PFSK-1 (cell line): ENCODE data around the gene TTC27.

Experiments
- POLR2AphosphoS5 ChIP-seq: IDR thresholded peaks from 2 replicates; pipeline ENCODE4 v1.6.1; 2012; ENCODE audit warnings: low read depth, mild to moderate bottlenecking, control low read depth, low read length, moderate library complexity
- SIN3A ChIP-seq: IDR thresholded peaks from 2 replicates; pipeline ENCODE4 v1.6.1; 2012; ENCODE audit warnings: mild to moderate bottlenecking, low read length, moderate library complexity, borderline replicate concordance; ENCODE audit not compliant: insufficient read depth
- TAF1 ChIP-seq: IDR thresholded peaks from 2 replicates; pipeline ENCODE4 v1.6.1; 2012; ENCODE audit warnings: low read length, control low read depth, borderline replicate concordance; ENCODE audit not compliant: insufficient read depth
- TF ChIP-seq, protein P1 (sequence below), 2 experiments: IDR thresholded peaks; 2 replicates each; pipeline versions ENCODE4 v1.6.1 to v1.8.0; 2011 to 2012; ENCODE audit warnings: low read depth in 2 of 2, low read length in 2 of 2, control low read depth in 1 of 2, inconsistent platforms in 1 of 2, mild to moderate bottlenecking in 1 of 2, moderate library complexity in 1 of 2; ENCODE audit not compliant: insufficient read depth in 1 of 2

DNA sequence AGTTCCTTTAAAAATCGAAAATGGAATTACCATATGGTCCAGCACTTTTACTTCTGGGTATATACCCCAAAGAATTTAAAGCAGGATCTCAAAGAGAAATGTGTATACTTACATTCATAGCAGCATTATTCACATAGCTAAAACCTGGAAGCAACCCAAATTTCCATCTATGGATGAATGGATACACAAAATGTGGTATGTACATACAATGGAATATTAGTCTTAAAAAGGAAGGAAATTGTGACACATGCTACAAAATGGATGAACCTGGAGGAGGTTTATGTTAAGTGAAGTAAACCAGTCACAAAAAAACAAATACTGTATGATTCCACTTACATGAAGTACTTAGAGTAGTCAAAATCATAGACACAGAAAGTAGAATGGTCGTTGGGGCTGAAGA is 171.0 kb downstream of the TTC27 start:
- TF ChIP-seq POLR2AphosphoS5 (no peak), SIN3A (no peak), TAF1 (no peak)
- TF ChIP-seq, protein P1, sequence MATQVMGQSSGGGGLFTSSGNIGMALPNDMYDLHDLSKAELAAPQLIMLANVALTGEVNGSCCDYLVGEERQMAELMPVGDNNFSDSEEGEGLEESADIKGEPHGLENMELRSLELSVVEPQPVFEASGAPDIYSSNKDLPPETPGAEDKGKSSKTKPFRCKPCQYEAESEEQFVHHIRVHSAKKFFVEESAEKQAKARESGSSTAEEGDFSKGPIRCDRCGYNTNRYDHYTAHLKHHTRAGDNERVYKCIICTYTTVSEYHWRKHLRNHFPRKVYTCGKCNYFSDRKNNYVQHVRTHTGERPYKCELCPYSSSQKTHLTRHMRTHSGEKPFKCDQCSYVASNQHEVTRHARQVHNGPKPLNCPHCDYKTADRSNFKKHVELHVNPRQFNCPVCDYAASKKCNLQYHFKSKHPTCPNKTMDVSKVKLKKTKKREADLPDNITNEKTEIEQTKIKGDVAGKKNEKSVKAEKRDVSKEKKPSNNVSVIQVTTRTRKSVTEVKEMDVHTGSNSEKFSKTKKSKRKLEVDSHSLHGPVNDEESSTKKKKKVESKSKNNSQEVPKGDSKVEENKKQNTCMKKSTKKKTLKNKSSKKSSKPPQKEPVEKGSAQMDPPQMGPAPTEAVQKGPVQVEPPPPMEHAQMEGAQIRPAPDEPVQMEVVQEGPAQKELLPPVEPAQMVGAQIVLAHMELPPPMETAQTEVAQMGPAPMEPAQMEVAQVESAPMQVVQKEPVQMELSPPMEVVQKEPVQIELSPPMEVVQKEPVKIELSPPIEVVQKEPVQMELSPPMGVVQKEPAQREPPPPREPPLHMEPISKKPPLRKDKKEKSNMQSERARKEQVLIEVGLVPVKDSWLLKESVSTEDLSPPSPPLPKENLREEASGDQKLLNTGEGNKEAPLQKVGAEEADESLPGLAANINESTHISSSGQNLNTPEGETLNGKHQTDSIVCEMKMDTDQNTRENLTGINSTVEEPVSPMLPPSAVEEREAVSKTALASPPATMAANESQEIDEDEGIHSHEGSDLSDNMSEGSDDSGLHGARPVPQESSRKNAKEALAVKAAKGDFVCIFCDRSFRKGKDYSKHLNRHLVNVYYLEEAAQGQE (IDR thresholded peaks at IDR 0.05; ENCODE audit: insufficient read depth in 1 of 2, low read depth in 2 of 2, low read length in 2 of 2) = no peak
